ENCODE measurements around the gene CMTM8. TPM values are rescaled to one million over a fixed set of nuclear protein-coding genes. Genes with fewer than 3 reads are reported as not detected.

CMTM8 gene
- total RNA-seq, 1 donor from 2014 or later: not detected

DNA sequence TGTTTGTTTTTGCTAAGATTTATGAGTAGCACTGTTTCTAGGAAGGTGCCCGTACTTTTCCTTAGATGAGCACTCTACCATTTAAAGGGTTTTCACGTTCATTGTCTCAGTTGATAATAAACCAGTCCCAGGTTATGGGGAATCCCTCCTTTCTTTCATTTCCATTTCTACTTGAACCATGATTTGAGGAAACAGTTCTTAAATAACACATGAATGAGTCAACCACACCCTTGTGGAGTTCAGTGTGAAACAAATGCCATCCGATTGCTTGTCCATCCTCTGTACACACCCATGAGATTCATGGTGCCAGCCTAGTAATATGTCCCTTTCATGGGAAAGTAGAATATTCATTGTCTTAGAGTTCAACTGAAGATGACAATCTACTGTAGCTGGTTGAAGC lies 23.1 kb downstream of the CMTM8 start:
- Histone ChIP-seq H3K9me3 (ENCODE audit: control insufficient read depth in 3 of 3, low read length in 3 of 3) (no peaks in the 10 kb centered on the region), H3K27ac (ENCODE audit: low read depth, low read length) (no peak overlapping the region), H3K4me3 (ENCODE audit: low read length in 3 of 3) (no peak overlapping the region), H3K9ac (ENCODE audit: low read depth in 1 of 3, low read length in 3 of 3) (no peak overlapping the region), H3K4me1 (ENCODE audit: control insufficient read depth in 3 of 3, insufficient read depth in 3 of 3, low read length in 3 of 3) (no peaks in the 10 kb centered on the region), H3K36me3 (ENCODE audit: control insufficient read depth in 3 of 3, insufficient read depth in 3 of 3, low read length in 3 of 3) (no peaks in the 10 kb centered on the region), H3K27me3 (ENCODE audit: control insufficient read depth in 3 of 3, insufficient read depth in 3 of 3, low read length in 3 of 3) (no peaks in the 10 kb centered on the region)

- H3K27ac ChIP-seq (ENCODE audit: low read depth, low read length): no peak overlapping the region
- no peaks in the 10 kb centered on the region for H3K36me3 ChIP-seq (ENCODE audit: control insufficient read depth in 3 of 3, insufficient read depth in 3 of 3, low read length in 3 of 3)
These were observed 23.7 kb downstream of the CMTM8 start for GRCh38 chr3:32262201-32262600.

GRCh38 chr3:32274306-32274705 lies 35.8 kb downstream of the CMTM8 start:
- Histone ChIP-seq H3K27ac (ENCODE audit: low read depth, low read length) (no peak overlapping the region), H3K9me3 (ENCODE audit: control insufficient read depth in 3 of 3, low read length in 3 of 3) (no peaks in the 10 kb centered on the region), H3K27me3 (ENCODE audit: control insufficient read depth in 3 of 3, insufficient read depth in 3 of 3, low read length in 3 of 3) (no peaks in the 10 kb centered on the region), H3K4me1 (ENCODE audit: control insufficient read depth in 3 of 3, insufficient read depth in 3 of 3, low read length in 3 of 3) (peaks cover 0 to 8% (median 0%) of the 10 kb centered on the region in 3 donors), H3K36me3 (ENCODE audit: control insufficient read depth in 3 of 3, insufficient read depth in 3 of 3, low read length in 3 of 3) (no peaks in the 10 kb centered on the region), H3K9ac (ENCODE audit: low read depth in 1 of 3, low read length in 3 of 3) (no peak overlapping the region), H3K4me3 (ENCODE audit: low read length in 3 of 3) (no peak overlapping the region)

More at GRCh38 chr3:32262201-32262600, 23.7 kb downstream of the CMTM8 start:
- no peak overlapping the region for H3K9ac ChIP-seq (ENCODE audit: low read depth in 1 of 3, low read length in 3 of 3)
- no peak overlapping the region for H3K4me3 ChIP-seq (ENCODE audit: low read length in 3 of 3)
- H3K4me1 ChIP-seq (ENCODE audit: control insufficient read depth in 3 of 3, insufficient read depth in 3 of 3, low read length in 3 of 3): no peaks in the 10 kb centered on the region
- H3K9me3 ChIP-seq (ENCODE audit: control insufficient read depth in 3 of 3, low read length in 3 of 3): no peaks in the 10 kb centered on the region
- H3K27me3 ChIP-seq (ENCODE audit: control insufficient read depth in 3 of 3, insufficient read depth in 3 of 3, low read length in 3 of 3): no peaks in the 10 kb centered on the region

DNA sequence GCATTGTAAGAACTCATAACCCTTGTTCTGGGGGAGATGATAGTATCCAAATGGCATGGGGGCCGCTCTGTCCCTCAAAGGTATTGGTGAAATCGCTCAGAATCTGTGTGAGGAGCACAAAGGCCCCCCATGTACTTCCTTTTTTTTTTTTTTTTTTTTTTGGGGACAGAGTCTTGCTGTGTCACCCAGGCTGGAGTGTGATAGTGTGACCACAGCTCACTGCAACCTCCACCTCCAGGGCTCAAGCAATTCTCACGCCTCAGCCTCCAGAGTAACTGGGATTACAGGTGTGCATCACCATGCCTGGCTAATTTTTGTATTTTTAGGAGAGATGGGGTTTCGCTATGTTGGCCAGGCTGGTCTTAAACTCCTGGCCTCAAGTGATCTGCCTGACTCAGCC lies 37.0 kb downstream of the CMTM8 start:
- H3K4me1 ChIP-seq (ENCODE audit: control insufficient read depth in 3 of 3, insufficient read depth in 3 of 3, low read length in 3 of 3): peaks cover 0 to 8% (median 0%) of the 10 kb centered on the region in 3 donors
- H3K36me3 ChIP-seq (ENCODE audit: control insufficient read depth in 3 of 3, insufficient read depth in 3 of 3, low read length in 3 of 3): no peaks in the 10 kb centered on the region
- no peak overlapping the region for H3K9ac ChIP-seq (ENCODE audit: low read depth in 1 of 3, low read length in 3 of 3)
- H3K4me3 ChIP-seq (ENCODE audit: low read length in 3 of 3): no peak overlapping the region
- no peak overlapping the region for H3K27ac ChIP-seq (ENCODE audit: low read depth, low read length)
- no peaks in the 10 kb centered on the region for H3K9me3 ChIP-seq (ENCODE audit: control insufficient read depth in 3 of 3, low read length in 3 of 3)
- H3K27me3 ChIP-seq (ENCODE audit: control insufficient read depth in 3 of 3, insufficient read depth in 3 of 3, low read length in 3 of 3): no peaks in the 10 kb centered on the region

DNA sequence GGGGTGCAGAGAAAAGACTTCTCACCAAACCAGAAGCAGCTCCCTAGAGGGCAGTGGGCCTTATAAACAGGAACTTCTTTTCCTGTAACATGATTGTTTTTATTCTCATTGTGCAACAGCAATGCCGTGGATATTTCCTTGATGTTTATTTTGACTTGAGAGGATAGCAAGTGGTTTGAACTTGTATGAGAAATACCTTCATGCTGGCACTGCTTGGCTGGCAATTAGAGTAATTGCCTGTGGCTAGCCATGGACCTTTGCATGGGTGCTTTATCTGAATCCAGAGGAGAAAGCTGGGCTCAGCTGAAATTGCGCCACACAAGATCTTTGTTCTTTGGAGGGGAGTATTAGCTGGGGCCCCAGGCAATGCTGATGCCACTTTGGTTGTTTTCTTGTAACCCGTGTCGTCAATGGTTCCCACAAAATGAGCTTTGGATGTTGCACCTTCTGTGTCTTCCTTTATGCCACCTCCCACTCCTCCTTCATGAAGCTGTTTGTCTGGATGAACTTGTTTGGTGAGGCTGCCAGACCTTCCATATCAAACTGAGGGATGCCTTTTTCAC lies 37.9 kb downstream of the CMTM8 start:
- no peaks in the 10 kb centered on the region for H3K27me3 ChIP-seq (ENCODE audit: control insufficient read depth in 3 of 3, insufficient read depth in 3 of 3, low read length in 3 of 3)
- H3K4me3 ChIP-seq (ENCODE audit: low read length in 3 of 3): no peak overlapping the region
- no peak overlapping the region for H3K27ac ChIP-seq (ENCODE audit: low read depth, low read length)
- no peaks in the 10 kb centered on the region for H3K9me3 ChIP-seq (ENCODE audit: control insufficient read depth in 3 of 3, low read length in 3 of 3)
- no peaks in the 10 kb centered on the region for H3K36me3 ChIP-seq (ENCODE audit: control insufficient read depth in 3 of 3, insufficient read depth in 3 of 3, low read length in 3 of 3)
- peaks cover 0 to 8% (median 0%) of the 10 kb centered on the region in 3 donors for H3K4me1 ChIP-seq (ENCODE audit: control insufficient read depth in 3 of 3, insufficient read depth in 3 of 3, low read length in 3 of 3)
- no peak overlapping the region for H3K9ac ChIP-seq (ENCODE audit: low read depth in 1 of 3, low read length in 3 of 3)

- Histone ChIP-seq H3K4me3 (ENCODE audit: low read length in 3 of 3) (no peak overlapping the region), H3K27me3 (ENCODE audit: control insufficient read depth in 3 of 3, insufficient read depth in 3 of 3, low read length in 3 of 3) (no peaks in the 10 kb centered on the region), H3K4me1 (ENCODE audit: control insufficient read depth in 3 of 3, insufficient read depth in 3 of 3, low read length in 3 of 3) (peaks cover 2 to 11% (median 4%) of the 10 kb centered on the region in 3 donors), H3K27ac (ENCODE audit: low read depth, low read length) (no peak overlapping the region), H3K9ac (ENCODE audit: low read depth in 1 of 3, low read length in 3 of 3) (no peak overlapping the region), H3K9me3 (ENCODE audit: control insufficient read depth in 3 of 3, low read length in 3 of 3) (no peaks in the 10 kb centered on the region), H3K36me3 (ENCODE audit: control insufficient read depth in 3 of 3, insufficient read depth in 3 of 3, low read length in 3 of 3) (no peaks in the 10 kb centered on the region)
These were observed 40.2 kb downstream of the CMTM8 start for GRCh38 chr3:32278714-32279113.

GRCh38 chr3:32280262-32280910 lies 41.9 kb downstream of the CMTM8 start:
- no peak overlapping the region for H3K27ac ChIP-seq (ENCODE audit: low read depth, low read length)
- no peaks in the 10 kb centered on the region for H3K36me3 ChIP-seq (ENCODE audit: control insufficient read depth in 3 of 3, insufficient read depth in 3 of 3, low read length in 3 of 3)
- no peaks in the 10 kb centered on the region for H3K9me3 ChIP-seq (ENCODE audit: control insufficient read depth in 3 of 3, low read length in 3 of 3)
- H3K4me3 ChIP-seq (ENCODE audit: low read length in 3 of 3): no peak overlapping the region
- H3K4me1 ChIP-seq (ENCODE audit: control insufficient read depth in 3 of 3, insufficient read depth in 3 of 3, low read length in 3 of 3): peaks cover 2 to 11% (median 7%) of the 10 kb centered on the region in 3 donors
- H3K27me3 ChIP-seq (ENCODE audit: control insufficient read depth in 3 of 3, insufficient read depth in 3 of 3, low read length in 3 of 3): no peaks in the 10 kb centered on the region
- H3K9ac ChIP-seq (ENCODE audit: low read depth in 1 of 3, low read length in 3 of 3): no peak overlapping the region

- no peaks in the 10 kb centered on the region for H3K27me3 ChIP-seq (ENCODE audit: control insufficient read depth in 3 of 3, insufficient read depth in 3 of 3, low read length in 3 of 3)
- no peak overlapping the region for H3K9ac ChIP-seq (ENCODE audit: low read depth in 1 of 3, low read length in 3 of 3)
- peaks cover 2 to 7% (median 7%) of the 10 kb centered on the region in 3 donors for H3K4me1 ChIP-seq (ENCODE audit: control insufficient read depth in 3 of 3, insufficient read depth in 3 of 3, low read length in 3 of 3)
- no peaks in the 10 kb centered on the region for H3K9me3 ChIP-seq (ENCODE audit: control insufficient read depth in 3 of 3, low read length in 3 of 3)
- H3K36me3 ChIP-seq (ENCODE audit: control insufficient read depth in 3 of 3, insufficient read depth in 3 of 3, low read length in 3 of 3): no peaks in the 10 kb centered on the region
- no peak overlapping the region for H3K27ac ChIP-seq (ENCODE audit: low read depth, low read length)
- no peak overlapping the region for H3K4me3 ChIP-seq (ENCODE audit: low read length in 3 of 3)
These were observed 43.2 kb downstream of the CMTM8 start for GRCh38 chr3:32281570-32282106.

- H3K27ac ChIP-seq (ENCODE audit: low read depth, low read length): no peak overlapping the region
- no peaks in the 10 kb centered on the region for H3K9me3 ChIP-seq (ENCODE audit: control insufficient read depth in 3 of 3, low read length in 3 of 3)
- no peak overlapping the region for H3K9ac ChIP-seq (ENCODE audit: low read depth in 1 of 3, low read length in 3 of 3)
- peaks cover 2 to 7% (median 3%) of the 10 kb centered on the region in 3 donors for H3K4me1 ChIP-seq (ENCODE audit: control insufficient read depth in 3 of 3, insufficient read depth in 3 of 3, low read length in 3 of 3)
- H3K27me3 ChIP-seq (ENCODE audit: control insufficient read depth in 3 of 3, insufficient read depth in 3 of 3, low read length in 3 of 3): no peaks in the 10 kb centered on the region
- H3K4me3 ChIP-seq (ENCODE audit: low read length in 3 of 3): no peak overlapping the region
- no peaks in the 10 kb centered on the region for H3K36me3 ChIP-seq (ENCODE audit: control insufficient read depth in 3 of 3, insufficient read depth in 3 of 3, low read length in 3 of 3)
These were observed 44.2 kb downstream of the CMTM8 start for GRCh38 chr3:32282578-32283154.

DNA sequence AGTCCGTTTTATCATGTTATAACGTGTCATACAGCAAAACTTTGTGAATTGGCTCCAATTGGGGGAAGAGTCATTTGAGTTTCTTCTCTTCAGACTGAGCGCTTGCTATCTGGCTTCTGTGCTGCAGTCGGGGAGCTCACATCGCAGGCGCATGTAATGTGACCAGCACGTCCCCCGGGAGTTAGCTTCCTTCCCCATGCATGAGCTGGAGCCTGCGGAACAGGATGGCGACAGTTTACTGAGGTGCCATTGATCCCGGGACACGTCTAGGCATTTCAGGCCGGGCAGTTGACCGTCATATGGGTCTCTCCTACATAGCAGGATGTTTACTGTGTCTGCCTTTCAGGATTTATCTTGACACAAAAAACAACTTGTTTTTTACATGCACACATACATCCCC lies 44.8 kb downstream of the CMTM8 start:
- H3K9ac ChIP-seq (ENCODE audit: low read depth in 1 of 3, low read length in 3 of 3): no peak overlapping the region
- peaks cover 2 to 7% (median 3%) of the 10 kb centered on the region in 3 donors for H3K4me1 ChIP-seq (ENCODE audit: control insufficient read depth in 3 of 3, insufficient read depth in 3 of 3, low read length in 3 of 3)
- no peak overlapping the region for H3K27ac ChIP-seq (ENCODE audit: low read depth, low read length)

More for the DNA sequence above, 44.8 kb downstream of the CMTM8 start:
- no peaks in the 10 kb centered on the region for H3K9me3 ChIP-seq (ENCODE audit: control insufficient read depth in 3 of 3, low read length in 3 of 3)
- no peaks in the 10 kb centered on the region for H3K27me3 ChIP-seq (ENCODE audit: control insufficient read depth in 3 of 3, insufficient read depth in 3 of 3, low read length in 3 of 3)
- H3K4me3 ChIP-seq (ENCODE audit: low read length in 3 of 3): no peak overlapping the region
- no peaks in the 10 kb centered on the region for H3K36me3 ChIP-seq (ENCODE audit: control insufficient read depth in 3 of 3, insufficient read depth in 3 of 3, low read length in 3 of 3)

Measured in skeletal muscle tissue (tissue), 4 donors.